ENCODE data around the gene KNTC1.

GRCh38 chr12:122523846-122524718, 3.0 kb upstream of the KNTC1 start:
- TF ChIP-seq HMGXB4 (CRISPR knock-in tag; IDR thresholded peaks at IDR 0.05; ENCODE audit: borderline replicate concordance) (no peak), ZFP36 (IDR thresholded peaks at IDR 0.05; ENCODE audit: borderline replicate concordance, partially characterized antibody) (no peak), CHD2 (IDR thresholded peaks at IDR 0.05; ENCODE audit: low read length, partially characterized antibody) (no peak), POLR2A (IDR thresholded peaks at IDR 0.05; ENCODE audit: low read length) (no peak), CTCF (IDR thresholded peaks at IDR 0.05) (no peak), EHMT2 (IDR thresholded peaks at IDR 0.05; ENCODE audit: low read depth) (no peak), RCOR1 (IDR thresholded peaks at IDR 0.05; ENCODE audit: low read depth, low read length) (no peak), MAZ (IDR thresholded peaks at IDR 0.05; ENCODE audit: borderline replicate concordance, low read depth, low read length) (no peak), REST (IDR thresholded peaks at IDR 0.05) (no peak), RARB (CRISPR knock-in tag; IDR thresholded peaks at IDR 0.05) (0 out of 2 replicates have a peak, but pooled peaks have one; percentile 30), ZNF302 (CRISPR knock-in tag; IDR thresholded peaks at IDR 0.05) (no peak), E2F6 (IDR thresholded peaks at IDR 0.05; ENCODE audit: borderline replicate concordance, low read depth) (no peak), MAX (IDR thresholded peaks at IDR 0.05) (no peak)

Measured in A549 (cell line).